Activated naive CD4-positive, alpha-beta T cell treated with anti-CD3 and anti-CD28 coated beads, Interleukin-2, amount 10 ng/mL, durations not matched to agents 7 days and 5 days (primary cell): Measurements from ENCODE around the gene NRIP2.

Experiments used
- CTCF ChIA-PET: fragments of 350-600 bp; sonication (Branson Sonifier 250); formaldehyde crosslinking; loops from one replicate; lab custom pipeline; 2021; ENCODE audit warnings: antibody characterized with exemption; lab: Charles Lee
- DNase-seq: peaks from one replicate; pipeline ENCODE4 v3.0.0-alpha.2; 2020
- H3K27ac Mint-ChIP-seq: one replicate; pipeline ENCODE4 v1.8.0; 2021; ENCODE audit warnings: mild to moderate bottlenecking, moderate library complexity, mixed read lengths
- H3K27me3 Mint-ChIP-seq: one replicate; pipeline ENCODE4 v1.8.0; 2021; ENCODE audit warnings: mild to moderate bottlenecking, mixed read lengths
- H3K36me3 Mint-ChIP-seq: one replicate; pipeline ENCODE4 v1.8.0; 2021; ENCODE audit warnings: mixed read lengths
- H3K4me1 Mint-ChIP-seq: one replicate; pipeline ENCODE4 v1.8.0; 2021; ENCODE audit warnings: mixed read lengths
- H3K4me3 Mint-ChIP-seq: one replicate; pipeline ENCODE4 v1.8.0; 2021; ENCODE audit warnings: mild to moderate bottlenecking, moderate library complexity, mixed read lengths
- H3K9me3 Mint-ChIP-seq: one replicate; pipeline ENCODE4 v1.8.0; 2021; ENCODE audit warnings: mixed read lengths

NRIP2 gene

GRCh38 chr12:2793561-2793960 is 41.3 kb downstream of the NRIP2 start:
- DNase-seq, result no peak
- no peak overlapping the region for H3K27ac Mint-ChIP-seq
- H3K4me1 Mint-ChIP-seq, result peaks cover 16% of the 10 kb centered on the region
- H3K36me3 Mint-ChIP-seq, result peaks cover 9% of the 10 kb centered on the region
- H3K27me3 Mint-ChIP-seq, result peaks cover 29% of the 10 kb centered on the region
- H3K9me3 Mint-ChIP-seq, result no peaks in the 10 kb centered on the region
- peak overlapping the region; percentile 80 for H3K4me3 Mint-ChIP-seq
- CTCF ChIA-PET, result no interaction called here

GRCh38 chr12:2792671-2793500 is 41.9 kb downstream of the NRIP2 start:
- peak overlapping the region; percentile 80 for H3K4me3 Mint-ChIP-seq
- H3K27ac Mint-ChIP-seq, result no peak overlapping the region
- peaks cover 16% of the 10 kb centered on the region for H3K4me1 Mint-ChIP-seq
- peaks cover 4% of the 10 kb centered on the region for H3K36me3 Mint-ChIP-seq
- DNase-seq, result no peak
- CTCF ChIA-PET, result interaction anchor here (1.0 to 1.1 kb wide), 3 partner anchors 8 to 28 kb away, joined by 3 to 4 read pairs (median 4); no protein-coding TSS in a partner anchor
- H3K27me3 Mint-ChIP-seq, result peaks cover 29% of the 10 kb centered on the region
- H3K9me3 Mint-ChIP-seq, result no peaks in the 10 kb centered on the region

- DNase-seq, result no peak
- no peaks in the 10 kb centered on the region for H3K36me3 Mint-ChIP-seq
- H3K27me3 Mint-ChIP-seq, result peaks cover 29% of the 10 kb centered on the region
- H3K27ac Mint-ChIP-seq, result no peak overlapping the region
- H3K9me3 Mint-ChIP-seq, result no peaks in the 10 kb centered on the region
- CTCF ChIA-PET, result no interaction called here
- H3K4me3 Mint-ChIP-seq, result no peak overlapping the region
- H3K4me1 Mint-ChIP-seq, result peaks cover 1% of the 10 kb centered on the region
Observed at GRCh38 chr12:2791089-2791488, 43.7 kb downstream of the NRIP2 start.

- CTCF ChIA-PET, result interaction anchor here (0.9 to 3.8 kb wide), 7 partner anchors 8 to 104 kb away, joined by 3 to 50 read pairs (median 3); no protein-coding TSS in a partner anchor
- Mint-ChIP-seq H3K4me3 (no peak overlapping the region), H3K4me1 (peaks cover 8% of the 10 kb centered on the region), H3K27me3 (peaks cover 23% of the 10 kb centered on the region), H3K27ac (no peak overlapping the region), H3K36me3 (no peaks in the 10 kb centered on the region), H3K9me3 (no peaks in the 10 kb centered on the region)
- no peak for DNase-seq
Observed at GRCh38 chr12:2785017-2785416, 49.8 kb downstream of the NRIP2 start.

- Mint-ChIP-seq H3K4me1 (peaks cover 8% of the 10 kb centered on the region), H3K4me3 (peak overlapping the region; percentile 36), H3K36me3 (no peaks in the 10 kb centered on the region), H3K27ac (no peak overlapping the region), H3K9me3 (no peaks in the 10 kb centered on the region), H3K27me3 (peaks cover 23% of the 10 kb centered on the region)
- DNase-seq, result peak; percentile 65
- CTCF ChIA-PET, result interaction anchor here (0.5 to 3.8 kb wide), 13 partner anchors 9 to 115 kb away, joined by 3 to 50 read pairs (median 3); partner anchors contain the start of gene FKBP4
Observed at GRCh38 chr12:2783936-2784600, 50.8 kb downstream of the NRIP2 start.

- Mint-ChIP-seq H3K4me3 (no peak overlapping the region), H3K27me3 (peaks cover 24% of the 10 kb centered on the region), H3K4me1 (peaks cover 5% of the 10 kb centered on the region), H3K36me3 (no peaks in the 10 kb centered on the region), H3K27ac (no peak overlapping the region), H3K9me3 (no peaks in the 10 kb centered on the region)
- CTCF ChIA-PET, result interaction anchor here (0.8 kb wide), 1 partner anchor 97 kb away, joined by 3 read pairs; no protein-coding TSS in a partner anchor
- DNase-seq, result no peak
Observed at GRCh38 chr12:2779281-2779680, 55.6 kb downstream of the NRIP2 start.

- Mint-ChIP-seq H3K27me3 (peaks cover 14% of the 10 kb centered on the region), H3K4me3 (no peak overlapping the region), H3K27ac (no peak overlapping the region), H3K36me3 (no peaks in the 10 kb centered on the region), H3K9me3 (no peaks in the 10 kb centered on the region), H3K4me1 (no peaks in the 10 kb centered on the region)
- DNase-seq, result no peak
- CTCF ChIA-PET, result no interaction called here
Observed at GRCh38 chr12:2776129-2776806, 58.6 kb downstream of the NRIP2 start.

- no peaks in the 10 kb centered on the region for H3K9me3 Mint-ChIP-seq
- CTCF ChIA-PET, result no interaction called here
- no peak overlapping the region for H3K4me3 Mint-ChIP-seq
- no peaks in the 10 kb centered on the region for H3K4me1 Mint-ChIP-seq
- H3K27ac Mint-ChIP-seq, result no peak overlapping the region
- no peaks in the 10 kb centered on the region for H3K36me3 Mint-ChIP-seq
- no peak for DNase-seq
- peaks cover 14% of the 10 kb centered on the region for H3K27me3 Mint-ChIP-seq
Observed at GRCh38 chr12:2775431-2775830, 59.4 kb downstream of the NRIP2 start.
